Activated CD8-positive, alpha-beta memory T cell treated with anti-CD3 and anti-CD28 coated beads, Interleukin-2, amount 50 U/mL, for 24 hours (primary cell): Measurements from ENCODE around the gene GGT5.
"Not testable (repeated sequence)": the region's sequence is repeated elsewhere in the genome, so short reads cannot be mapped to it uniquely, and the experiment has no call there.

Experiments used
- DNase-seq: peaks from one replicate; pipeline ENCODE4 v3.0.0-alpha.2; 2020; ENCODE audit errors: extremely low read depth

GGT5 gene

DNA sequence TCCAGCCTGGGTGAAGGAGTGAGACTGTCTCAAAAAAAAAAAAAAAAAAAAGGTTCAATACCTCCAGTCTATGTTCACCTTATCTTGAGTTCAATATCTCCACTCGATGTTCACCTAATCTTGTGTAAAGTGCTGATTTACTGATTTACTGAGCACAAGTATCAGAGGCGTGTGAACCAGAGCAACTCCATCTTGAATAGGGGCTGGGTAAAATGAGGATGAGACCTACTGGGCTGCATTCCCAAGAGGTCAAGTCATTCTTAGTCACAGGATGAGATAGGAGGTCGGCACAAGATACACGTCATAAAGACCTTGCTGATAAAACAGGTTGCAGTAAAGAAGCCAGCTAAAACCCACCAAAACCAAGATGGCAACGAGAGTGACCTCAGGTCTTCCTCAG, 41.0 kb downstream of the GGT5 start:
- not testable (repeated sequence) for DNase-seq

DNA sequence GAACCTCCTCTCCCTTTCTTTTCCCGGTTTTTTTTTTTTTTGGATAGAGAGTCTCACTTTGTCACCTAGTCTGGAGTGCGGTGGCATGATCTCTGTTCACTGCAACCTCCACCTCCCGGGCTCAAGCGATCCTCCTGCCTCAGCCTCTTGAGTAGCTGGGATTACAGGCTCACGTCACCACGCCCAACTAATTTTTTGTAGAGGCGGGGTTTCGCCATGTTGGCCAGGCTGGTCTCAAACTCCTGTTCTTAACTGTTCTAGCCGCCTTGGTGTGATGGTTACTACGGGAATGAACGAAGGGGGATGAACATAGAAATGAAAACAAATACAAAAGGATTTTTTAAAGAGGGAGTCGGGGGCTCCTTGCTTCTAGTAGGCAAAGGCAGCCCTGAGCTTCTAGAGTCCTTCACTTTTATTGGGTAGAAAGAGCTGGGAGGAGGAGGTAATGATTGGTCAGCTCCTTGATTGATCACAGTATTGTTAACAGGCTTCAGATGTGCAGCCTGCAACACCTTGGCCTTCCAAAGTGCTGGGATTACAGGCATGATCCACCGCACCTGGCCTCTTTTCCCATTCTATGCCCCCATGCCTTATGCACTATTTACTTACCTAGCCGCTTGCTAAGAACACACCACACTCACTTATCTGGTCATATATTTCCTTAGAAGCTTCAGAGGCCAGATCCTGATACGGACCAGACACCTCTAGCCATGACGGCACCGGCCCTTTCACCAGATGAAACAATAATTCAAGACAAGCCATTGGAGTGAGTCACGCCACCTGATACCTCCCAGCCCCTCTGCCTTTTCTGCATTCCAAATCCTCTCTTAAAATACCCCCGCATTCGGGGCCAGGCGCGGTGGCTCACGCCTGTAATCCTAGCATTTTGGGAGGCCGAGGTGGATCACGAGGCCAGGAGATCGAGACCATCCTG, 42.9 kb downstream of the GGT5 start:
- no peak for DNase-seq

DNA sequence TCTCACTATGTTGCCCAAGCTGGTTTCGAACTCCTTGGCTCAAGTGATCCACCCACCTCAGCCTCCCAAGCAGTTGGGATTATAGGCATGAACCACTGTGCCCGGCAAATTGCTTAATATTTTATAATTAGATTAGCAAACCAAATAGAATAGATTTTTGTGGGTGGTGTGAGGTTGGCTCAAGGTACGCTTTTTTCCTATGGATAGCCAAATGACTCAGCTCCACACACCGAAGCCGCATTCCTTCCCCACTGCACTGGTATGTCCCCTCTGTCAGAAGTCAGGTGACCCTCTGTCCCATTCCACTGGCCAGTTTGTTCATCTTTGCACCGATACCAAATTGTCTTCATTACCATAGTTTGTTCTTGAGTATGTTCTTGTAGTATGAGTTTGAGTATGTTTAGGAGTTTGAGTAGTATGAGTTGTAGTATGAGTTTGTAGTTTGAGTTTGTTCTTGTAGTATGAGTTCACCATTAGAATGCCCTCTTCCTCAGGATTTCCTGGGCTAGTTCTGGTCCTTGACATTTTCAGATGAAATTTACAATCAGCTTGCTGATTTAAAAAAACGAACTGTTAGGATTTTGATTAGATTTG, 44.2 kb downstream of the GGT5 start:
- DNase-seq: no peak

DNA sequence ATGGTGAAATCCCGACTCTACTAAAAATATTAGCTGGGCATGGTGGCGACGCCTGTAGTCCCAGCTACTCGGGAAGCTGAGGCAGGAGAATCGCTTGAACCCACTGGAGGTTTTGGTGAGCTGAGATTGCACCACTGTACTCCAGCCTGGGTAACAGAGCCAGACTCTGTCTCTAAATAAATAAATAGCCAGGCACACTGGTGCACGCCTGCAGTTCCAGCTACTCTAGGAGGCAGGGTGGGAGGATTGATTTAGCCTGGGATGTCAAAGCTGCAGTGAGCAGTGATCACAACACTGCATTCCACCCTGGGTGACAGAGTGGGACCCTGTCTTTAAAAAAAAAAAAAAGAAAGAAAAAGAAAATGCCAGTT, 46.2 kb downstream of the GGT5 start:
- no peak for DNase-seq

DNA sequence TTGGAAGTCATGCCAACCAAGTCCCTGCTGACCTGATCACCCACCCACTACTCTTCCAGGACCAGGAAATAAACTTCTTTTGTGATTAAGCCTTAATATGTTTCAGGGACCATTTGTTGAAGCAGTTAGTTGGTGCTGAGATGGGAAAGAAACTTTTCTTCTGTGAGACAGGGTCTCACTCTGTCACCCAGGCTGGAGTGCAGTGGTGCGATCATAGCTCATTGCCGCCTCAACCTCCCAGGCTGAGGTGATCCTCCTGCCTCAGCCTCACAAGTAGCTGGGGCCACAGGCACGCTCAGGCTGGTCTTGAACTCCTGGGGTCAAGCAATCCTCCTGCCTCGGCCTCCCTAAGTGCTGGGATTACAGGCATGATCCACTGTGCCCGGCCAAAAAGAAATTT, 53.0 kb downstream of the GGT5 start:
- no peak for DNase-seq

DNA sequence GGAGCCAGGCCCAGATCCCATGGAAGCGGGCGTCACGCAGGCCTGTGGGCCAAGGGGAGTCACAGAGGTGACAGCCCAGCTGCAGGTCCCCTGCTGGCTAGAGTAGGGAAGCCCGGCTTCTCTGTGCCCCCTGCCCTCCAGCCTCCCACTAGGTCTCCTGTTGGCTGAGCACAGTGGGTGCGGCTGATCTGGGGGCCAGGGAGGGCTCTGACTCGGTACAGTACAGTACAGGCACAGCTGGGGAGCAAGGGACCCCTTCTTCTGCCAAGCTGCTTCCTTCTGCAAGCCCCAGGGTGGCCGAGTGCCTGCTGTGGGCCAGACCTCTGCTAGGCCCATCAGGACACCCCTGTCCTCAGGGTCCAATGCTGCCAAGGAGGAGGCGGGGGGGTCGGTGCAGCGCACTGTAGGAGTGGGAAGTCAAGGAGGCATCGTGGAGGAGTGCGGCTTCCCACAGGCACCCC, 53.5 kb downstream of the GGT5 start:
- no peak for DNase-seq

DNA sequence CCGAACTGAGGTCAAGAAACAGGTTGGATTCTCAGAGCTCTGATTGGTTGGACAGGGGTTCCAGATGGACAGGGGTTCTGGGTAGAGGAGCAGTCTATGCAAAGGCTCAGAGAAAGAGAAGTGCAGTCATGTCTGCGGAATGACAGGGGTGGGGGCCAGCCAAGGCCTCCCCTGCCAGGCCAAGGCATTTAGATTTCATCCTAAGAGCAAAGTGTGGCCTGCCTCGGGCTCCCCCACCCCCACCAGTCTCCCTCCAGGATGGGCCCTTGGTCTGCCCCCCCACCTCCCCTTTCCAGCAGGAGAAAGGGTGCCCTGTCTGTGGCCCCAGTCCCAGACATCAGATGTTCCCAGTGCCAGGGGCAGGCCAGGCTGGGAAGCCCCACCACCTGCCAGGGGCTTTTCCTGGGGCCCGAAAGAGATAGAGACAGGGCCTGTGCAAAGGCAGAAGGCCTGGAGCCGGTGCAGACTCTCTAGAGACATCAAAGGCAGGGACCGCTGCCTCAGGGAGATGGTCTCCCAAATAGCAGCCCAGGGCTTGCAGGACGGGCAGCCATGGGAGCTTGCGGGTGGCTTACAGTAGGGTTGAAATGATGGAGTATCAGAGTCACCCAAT, 54.2 kb downstream of the GGT5 start:
- no peak for DNase-seq

DNA sequence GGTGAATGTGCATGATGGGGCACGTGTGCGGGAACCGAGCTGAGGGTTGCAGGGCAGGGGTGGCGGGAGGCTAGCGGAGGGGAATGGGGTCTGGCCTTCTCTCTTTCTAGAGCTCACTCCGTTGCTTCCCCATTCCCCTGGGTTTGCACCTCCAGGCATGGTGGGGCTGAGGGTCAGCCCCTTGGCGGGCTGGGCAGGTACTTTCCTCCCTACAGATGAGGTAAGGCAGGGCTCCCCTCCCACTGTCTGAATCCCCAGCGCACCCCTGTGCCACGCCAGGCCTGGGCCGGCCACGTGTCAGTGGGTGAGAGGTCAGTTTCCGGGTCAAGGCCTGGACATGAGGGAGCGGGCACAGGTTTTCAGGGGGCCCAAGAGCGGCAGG, 54.7 kb downstream of the GGT5 start:
- DNase-seq: no peak

DNA sequence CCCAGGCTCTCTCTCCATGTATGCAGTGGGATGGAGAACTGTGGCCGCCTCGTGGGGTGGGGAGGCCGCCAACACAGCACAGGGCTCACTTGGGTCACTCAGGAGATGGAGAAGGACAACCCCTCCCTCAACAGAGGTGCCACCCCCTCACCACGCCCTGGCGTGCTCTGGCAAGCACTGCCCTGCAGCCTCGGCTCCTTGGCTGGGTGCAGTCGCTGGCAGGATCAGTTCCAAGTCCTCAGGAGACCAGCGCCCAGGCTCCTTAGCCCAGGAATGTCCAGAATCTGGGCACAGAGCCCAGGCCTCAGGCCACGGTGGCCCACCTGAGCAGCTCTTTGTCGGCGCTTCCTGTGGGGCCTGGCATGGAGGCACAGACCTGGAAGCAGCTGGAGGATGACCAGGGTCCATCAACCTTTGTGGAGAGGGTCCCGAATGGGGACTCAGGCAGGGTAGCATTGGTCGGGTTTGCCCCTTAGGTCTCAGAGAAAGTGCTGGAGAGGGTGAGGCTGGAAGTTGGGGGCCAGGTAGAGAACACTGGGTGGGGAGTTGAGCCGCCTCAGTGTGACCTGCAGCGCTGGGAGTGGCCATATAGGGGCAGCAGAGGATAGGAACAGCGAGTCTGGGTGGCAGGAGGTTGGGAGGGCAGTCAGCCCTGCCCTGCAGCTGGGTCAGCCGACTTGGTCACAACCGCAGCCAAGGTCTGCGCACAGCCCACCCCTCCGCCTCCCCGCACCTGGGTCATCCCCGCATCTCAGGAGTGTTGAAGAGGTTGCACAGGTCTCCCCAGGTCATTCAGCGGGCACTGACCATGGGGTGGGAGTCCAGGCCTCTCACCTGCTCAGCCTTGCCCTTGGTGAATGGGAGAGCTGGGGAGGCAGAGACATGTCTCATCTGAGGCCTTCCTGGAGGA, 55.4 kb downstream of the GGT5 start:
- no peak for DNase-seq

DNA sequence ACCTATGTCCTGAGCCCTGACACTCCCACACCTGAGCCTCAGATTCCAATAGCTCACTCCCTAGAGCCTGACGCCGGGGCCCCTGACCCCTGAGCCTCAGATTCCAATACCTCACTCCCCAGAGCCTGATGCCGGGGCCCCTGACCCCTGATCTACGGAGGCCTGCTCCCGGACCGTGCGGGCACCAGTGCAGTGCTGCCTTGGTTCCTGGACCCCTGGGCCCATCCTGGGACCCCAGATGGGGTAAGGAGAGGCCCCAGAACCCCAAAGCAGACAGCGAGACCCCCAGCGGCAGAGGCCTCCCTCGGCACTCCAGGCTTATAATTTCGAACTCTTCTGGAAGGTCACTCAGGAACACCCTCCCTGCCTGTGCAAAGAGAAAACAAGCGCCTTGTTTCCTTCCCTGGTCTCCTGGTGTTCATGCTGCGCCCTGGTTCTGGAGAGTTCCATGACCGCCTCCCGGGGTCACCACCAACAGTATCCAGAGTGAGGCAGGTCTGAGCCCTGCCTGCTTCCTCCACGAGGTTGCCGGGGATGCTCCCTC, 56.1 kb downstream of the GGT5 start:
- DNase-seq: no peak

DNA sequence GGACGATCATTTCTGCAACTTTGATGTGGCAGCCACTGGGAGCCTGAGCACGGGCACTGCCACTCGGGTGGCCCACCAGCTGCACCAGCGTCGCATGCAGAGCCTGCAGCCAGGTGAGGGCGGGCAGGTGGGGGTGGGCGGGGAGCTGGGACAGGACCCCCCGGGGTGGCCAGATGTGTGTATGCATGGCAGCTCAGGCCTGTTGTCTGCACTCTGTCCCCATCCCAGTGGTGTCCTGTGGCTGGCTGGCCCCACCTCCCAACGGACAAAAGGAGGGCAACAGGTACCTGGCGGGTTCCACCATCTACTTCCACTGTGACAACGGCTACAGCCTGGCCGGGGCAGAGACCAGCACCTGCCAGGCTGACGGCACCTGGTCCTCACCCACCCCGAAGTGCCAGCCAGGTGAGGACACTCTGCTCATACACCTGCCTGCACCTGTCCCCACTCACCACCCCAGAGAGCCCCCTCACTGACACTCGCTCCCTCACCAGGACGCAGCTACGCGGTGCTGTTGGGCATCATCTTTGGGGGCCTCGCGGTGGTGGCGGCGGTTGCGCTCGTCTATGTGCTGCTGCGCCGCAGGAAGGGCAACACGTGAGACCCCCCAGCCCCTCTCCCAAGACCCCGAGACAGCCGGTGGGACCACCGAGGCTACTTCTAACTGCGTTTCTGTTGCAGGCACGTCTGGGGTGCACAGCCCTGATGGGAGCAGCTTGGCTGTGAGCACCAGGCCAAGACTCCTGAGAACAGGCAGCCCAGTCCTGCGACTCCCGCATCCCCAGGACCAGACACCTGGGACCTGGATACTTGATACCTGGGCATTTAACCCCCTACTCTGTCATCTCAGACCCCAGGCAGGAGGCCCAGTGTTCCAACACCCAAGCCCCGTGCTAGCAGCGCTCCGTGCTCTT, 56.9 kb downstream of the GGT5 start:
- DNase-seq: no peak

DNA sequence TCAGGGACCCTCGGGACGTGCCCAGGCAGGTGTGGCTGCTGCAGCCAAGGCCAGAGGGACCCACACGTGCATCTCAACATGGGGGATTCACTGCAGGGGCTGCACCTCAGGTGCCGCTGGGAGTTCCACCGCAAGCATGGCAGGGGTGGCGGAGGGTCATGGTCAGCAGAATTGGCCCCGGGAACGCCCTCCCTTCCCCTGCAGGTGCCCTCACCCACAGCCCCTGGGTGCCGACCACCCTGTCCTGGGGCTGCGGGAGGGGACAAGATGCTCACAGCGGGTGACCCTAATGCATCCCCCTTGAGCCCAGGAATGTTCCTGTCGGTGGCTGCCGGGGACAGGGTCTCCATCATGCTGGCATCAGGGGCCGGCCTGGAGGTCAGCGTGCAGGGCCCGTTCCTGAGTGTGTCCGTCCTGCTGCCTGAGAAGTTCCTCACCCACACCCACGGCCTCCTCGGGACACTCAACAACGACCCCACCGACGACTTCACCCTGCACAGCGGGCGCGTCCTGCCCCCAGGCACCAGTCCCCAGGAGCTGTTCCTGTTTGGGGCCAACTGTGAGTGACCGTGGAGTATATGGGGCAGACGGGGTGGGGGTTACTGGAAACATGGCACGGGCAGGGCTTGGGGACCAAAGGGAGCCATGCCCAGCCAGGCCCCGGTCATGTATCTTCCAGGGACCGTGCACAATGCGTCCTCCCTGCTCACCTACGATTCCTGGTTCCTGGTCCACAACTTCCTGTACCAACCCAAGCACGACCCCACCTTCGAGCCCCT, 57.8 kb downstream of the GGT5 start:
- DNase-seq: no peak

DNA sequence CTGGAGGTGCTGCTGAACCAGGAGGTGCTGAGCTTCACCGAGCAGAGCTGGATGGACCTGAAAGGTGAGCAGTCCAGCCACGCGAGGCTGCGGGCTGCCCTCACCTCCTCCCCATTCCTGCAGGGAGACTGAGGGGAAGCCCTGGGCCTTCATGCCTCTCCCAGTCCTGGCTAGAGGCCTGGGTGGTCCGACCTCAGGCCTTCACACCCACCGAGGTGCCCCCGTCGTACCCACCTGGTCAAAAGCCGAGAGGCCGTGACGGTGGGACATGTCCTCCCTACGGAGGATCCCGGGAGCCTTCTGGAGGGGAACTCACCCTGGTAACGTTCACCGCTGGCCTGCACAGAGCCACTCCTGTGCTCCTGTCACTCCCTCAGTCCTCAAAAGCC, 58.5 kb downstream of the GGT5 start:
- no peak for DNase-seq

DNA sequence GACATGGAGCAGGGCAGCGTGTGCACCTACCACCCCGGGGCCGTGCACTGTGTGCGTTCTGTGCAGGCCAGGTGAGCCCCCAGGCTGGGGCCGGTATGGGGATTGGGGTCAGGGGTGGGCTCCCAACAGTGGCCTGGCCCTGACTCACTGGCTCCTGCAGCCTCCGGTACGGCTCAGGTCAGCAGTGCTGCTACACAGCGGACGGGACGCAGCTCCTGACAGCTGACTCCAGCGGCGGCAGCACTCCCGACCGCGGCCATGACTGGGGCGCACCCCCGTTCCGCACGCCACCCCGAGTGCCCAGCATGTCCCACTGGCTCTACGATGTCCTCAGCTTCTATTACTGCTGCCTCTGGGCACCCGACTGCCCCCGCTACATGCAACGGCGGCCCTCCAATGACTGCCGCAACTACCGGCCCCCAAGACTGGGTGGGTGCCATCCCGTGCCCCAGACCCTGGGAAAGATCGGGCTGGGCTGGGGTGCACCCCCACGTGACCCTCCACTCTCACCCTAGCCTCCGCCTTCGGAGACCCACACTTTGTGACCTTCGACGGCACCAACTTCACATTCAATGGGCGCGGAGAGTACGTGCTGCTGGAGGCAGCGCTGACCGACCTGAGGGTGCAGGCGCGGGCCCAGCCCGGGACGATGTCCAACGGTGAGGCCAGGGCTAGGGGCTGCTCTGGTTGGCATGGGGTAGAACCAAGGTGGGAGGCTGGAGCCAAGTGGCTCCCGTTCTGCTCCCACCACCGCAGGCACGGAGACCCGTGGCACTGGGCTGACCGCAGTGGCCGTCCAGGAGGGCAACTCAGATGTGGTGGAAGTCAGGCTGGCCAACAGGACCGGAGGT, 59.2 kb downstream of the GGT5 start:
- DNase-seq: no peak

DNA sequence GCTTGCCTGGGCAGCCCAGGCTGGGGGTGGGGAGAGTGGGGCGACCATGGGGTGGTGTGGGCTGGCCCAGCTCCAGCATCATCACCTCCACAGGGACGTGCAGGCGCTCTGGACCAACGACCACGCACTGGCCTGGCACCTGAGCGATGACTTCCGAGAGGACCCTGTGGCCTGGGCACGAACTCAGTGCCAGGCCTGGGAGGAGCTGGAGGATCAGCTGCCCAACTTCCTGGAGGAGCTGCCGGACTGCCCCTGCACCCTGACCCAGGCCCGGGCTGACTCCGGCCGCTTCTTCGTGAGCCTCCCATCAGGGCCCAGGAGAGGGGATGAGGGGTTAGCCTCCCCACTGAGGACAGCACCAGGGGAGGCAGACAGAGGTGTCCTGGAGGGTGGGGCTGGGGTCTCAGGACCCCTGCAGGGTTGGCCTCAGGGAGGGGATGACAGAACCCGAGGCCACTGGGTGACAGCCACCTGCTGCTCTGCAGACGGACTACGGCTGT, 59.8 kb downstream of the GGT5 start:
- no peak for DNase-seq

DNA sequence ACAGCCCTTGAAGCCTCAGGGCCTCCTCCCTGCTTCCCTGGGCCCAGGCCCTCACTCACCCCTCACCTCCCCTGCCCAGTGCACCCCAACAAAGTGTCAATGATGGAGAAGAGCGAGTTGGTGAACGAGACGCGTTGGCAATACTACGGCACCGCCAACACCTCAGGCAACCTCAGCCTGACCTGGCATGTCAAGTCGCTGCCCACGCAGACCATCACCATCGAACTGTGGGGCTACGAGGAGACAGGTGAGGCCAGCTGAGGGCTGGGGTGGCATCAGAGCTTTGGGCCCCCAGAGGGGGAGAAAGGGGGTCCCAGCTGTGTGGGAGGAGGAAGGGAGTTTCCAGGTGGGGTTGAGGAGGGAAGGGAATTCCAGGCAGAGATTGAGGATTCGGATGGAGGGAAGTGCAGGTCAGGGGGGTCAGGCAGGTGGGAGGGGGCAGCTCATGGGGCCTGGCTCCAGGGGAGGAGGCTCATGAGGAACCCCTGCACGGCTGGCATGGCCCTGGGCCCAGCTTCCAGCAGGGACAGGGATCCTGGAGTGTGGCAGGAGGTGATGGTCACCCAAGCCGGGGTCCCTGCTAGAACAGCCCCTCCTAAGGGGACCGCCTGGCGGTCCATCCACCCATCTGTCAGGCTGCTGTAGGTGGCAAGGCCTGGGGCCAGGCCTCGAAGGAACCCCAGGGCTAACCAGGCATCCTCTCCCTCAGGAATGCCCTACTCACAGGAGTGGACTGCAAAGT, 60.7 kb downstream of the GGT5 start:
- DNase-seq: no peak

DNA sequence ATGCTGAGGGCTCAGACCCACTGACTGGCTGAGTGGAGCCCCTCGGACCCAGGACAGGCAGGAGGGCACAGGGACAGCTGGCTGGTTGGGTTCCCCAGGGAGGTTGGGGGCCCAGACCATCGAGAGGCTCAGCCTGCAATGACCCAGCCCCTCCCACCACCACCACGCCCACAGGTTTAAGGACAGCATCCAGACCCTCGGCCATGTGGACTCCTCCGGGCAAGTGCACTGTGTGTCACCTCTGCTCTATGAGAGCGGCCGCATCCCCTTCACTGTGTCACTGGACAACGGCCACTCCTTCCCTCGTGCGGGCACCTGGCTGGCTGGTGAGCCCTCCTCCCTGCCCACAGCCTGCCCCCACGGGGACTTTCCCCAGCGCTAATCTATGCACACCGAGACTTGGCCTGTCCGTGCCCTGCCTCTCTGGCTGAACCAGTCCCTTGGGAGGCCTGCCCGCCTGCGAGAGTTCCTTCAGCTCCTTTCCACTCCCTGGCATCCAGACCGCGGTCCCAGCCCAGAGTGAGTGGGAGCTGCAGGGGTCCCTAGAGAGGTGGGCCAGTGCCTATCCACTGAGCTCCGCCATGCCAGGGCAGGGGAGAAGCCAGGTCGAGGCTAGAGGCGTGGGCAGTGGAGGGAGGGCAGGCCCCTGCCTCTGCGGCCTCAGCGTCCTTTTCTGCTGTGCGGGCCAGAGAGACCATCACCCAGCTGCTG, 61.4 kb downstream of the GGT5 start:
- no peak for DNase-seq
